Measurements from ENCODE around the gene NSUN3.
A peak's percentile ranks its signal among the peaks of the same experiment; 100 is the strongest.

The NSUN3 gene

GRCh38 chr3:94130690-94131089, 67.8 kb downstream of the NSUN3 start:
- no peak for DNase-seq (ENCODE audit: low read depth)

DNA sequence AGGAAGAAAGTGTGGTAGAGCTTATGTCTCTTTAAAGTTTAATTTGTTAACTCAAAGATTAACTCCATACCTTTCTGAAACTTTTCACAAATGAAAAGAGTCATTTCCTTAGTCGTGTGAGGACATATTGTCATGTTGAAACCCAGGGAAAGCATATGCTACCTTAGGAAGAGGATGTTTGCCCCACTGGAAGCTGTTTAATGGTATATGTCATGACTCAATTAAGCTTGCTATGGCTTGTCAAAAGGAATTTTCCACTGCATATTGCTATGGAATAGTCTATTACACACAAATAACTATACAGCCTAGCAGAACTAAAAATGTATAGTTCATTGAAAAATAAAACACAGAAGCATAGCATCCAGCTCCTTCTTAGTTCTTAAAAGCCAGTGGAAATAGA, 69.9 kb downstream of the NSUN3 start:
- DNase-seq (ENCODE audit: low read depth), result no peak

DNA sequence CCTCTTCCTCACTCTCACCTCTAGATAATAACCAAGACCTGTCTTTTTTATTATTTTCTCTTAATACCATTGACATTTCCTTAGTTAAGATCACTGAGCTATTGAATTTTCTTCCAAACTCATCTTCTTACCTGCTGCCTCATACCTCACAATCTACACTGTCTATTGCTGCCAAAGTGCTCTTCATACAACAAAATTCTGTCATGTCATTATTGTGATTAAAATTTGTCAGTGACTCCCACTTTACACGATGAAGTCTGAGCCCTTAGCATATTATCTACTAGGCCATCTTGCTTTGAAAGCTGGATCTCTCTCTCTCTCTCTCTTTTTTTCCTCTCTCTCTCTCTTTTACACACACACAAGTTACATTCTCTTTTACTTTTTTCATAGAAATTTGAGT, 73.3 kb downstream of the NSUN3 start:
- DNase-seq (ENCODE audit: low read depth), result no peak

- DNase-seq (ENCODE audit: low read depth), result no peak
These were observed 74.5 kb downstream of the NSUN3 start for GRCh38 chr3:94137377-94137776.

DNA sequence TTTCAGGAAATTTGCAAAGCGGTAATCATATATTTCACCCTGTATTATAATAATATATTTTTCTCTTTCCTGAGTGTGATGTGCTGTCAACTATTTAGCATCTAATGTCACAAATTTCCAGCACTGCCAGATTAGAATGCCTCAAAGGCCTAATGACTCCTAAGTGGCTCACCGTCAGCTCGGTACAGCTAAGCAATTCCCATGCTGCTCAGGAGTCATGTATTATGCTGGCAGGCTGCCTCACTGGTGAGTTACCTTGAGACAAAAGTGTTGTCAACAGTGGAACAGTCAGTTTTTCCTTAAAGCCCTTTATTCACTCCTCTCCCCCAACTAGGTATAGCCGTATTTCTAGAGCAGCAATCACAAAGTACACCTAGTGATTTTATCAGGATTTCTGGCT, 83.6 kb downstream of the NSUN3 start:
- DNase-seq (ENCODE audit: low read depth), result no peak

DNA sequence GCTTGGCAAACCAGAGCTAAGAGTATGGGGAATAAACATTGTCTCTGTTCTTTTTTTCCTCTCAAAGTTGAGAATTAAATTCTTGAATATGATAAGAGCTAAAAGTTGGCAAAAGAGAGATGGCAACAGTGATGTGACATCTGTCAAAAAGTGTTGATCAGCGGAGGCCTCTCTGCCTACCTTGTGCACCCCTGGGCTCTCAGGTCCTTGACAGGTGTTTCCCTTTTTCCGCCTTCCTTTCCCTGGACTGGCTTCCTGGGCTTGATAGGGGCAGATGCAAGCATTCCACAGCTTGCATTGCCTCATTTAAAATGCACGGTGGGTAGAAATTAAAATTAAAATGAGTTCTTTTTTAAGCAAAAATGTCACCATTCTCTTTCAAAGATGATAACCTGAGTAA, 84.2 kb downstream of the NSUN3 start:
- no peak for DNase-seq (ENCODE audit: low read depth)

- no peak for DNase-seq (ENCODE audit: low read depth)
These were observed 87.3 kb downstream of the NSUN3 start for GRCh38 chr3:94150113-94150512.

- DNase-seq (ENCODE audit: low read depth), result no peak
These were observed 93.8 kb downstream of the NSUN3 start for GRCh38 chr3:94156626-94157025.

GRCh38 chr3:94158512-94158911, 95.7 kb downstream of the NSUN3 start:
- DNase-seq (ENCODE audit: low read depth), result no peak

- peak; percentile 23 for DNase-seq (ENCODE audit: low read depth)
These were observed 96.4 kb downstream of the NSUN3 start for GRCh38 chr3:94159062-94159828.

DNA sequence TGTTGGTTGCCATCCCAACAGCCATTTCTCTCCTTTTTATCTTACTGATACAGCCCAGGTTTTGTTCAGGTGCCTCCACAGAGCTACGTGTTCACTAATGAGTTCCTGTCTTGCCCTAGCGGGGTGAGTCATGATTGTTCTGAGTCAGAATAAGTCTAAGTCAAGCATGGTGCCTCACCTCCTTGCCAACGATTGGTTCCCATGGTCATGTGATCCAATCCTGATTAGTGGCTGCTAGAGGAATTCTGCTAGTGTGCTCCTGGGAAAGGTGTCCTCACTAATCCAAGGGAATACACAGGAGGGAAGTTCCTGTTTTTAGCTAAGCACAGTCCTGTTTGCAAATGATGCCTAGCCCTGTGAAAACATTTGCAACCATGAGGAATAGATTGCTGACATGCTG, 99.8 kb downstream of the NSUN3 start:
- no peak for DNase-seq (ENCODE audit: low read depth)

DNA sequence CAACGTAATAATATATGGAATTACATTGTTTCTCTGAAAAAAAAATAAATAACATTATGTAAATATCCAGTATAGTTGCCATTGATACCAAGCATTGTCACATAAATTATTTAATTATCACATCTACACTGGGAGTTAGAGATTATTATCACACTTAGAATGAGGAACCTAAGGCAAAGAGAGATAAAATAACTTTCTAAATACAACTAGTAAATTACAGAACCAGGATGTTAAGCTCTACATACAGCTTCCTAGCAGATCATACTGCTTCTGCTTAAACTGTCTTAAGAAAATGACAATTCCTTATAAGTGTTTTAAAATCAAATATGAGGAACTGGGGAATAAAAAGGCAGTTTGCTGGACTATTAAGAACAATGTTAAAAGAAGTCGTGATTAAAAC, 104.5 kb downstream of the NSUN3 start:
- no peak for DNase-seq (ENCODE audit: low read depth)

DNA sequence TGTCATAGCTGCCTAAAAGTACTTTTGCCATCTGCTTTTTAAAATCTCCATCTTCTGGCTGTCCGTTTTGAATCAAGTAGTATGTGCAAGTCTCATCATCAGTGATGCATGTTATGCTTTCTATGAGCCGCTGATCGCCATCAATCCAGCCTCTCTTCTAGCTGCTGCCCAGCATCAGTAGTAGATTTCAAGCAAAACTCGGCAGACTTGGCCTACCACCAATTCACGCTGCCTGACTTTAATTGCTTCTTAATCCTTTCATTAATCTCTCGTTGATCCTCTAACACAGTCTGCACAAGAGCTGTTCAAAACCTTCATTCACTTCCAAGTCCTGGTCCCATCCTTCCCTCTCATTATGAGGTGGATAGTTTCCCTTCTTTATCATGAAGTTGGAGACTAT, 104.9 kb downstream of the NSUN3 start:
- no peak for DNase-seq (ENCODE audit: low read depth)

GRCh38 chr3:94171954-94172353, 109.1 kb downstream of the NSUN3 start:
- no peak for DNase-seq (ENCODE audit: low read depth)

DNA sequence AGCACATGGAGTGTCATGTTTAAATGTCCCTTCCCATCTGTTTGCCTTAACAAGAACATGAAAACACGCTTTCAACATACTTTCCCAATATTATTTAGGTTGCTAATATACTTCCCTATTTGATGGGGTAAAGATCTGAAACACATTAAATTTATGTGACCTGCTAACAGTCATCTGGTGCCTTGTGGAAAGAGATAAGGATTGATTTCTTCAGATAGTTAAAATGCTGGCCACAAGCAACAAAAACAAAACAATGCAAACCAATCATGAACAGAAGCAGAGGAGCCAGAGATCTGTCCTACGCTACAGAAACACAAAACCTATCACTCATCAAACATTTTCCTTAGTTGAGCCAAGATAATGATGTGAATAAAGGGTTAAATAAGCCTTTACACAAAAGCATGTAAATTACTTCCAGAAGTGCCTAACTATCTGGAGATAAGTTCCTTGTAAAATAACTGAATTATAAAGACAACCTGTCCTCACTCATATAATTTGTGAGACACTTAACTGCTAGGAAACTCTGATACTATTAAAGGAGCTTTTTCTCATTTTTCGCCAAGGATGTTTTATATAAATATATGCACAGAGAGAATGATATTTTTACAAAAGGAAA, 109.9 kb downstream of the NSUN3 start:
- no peak for DNase-seq (ENCODE audit: low read depth)

DNA sequence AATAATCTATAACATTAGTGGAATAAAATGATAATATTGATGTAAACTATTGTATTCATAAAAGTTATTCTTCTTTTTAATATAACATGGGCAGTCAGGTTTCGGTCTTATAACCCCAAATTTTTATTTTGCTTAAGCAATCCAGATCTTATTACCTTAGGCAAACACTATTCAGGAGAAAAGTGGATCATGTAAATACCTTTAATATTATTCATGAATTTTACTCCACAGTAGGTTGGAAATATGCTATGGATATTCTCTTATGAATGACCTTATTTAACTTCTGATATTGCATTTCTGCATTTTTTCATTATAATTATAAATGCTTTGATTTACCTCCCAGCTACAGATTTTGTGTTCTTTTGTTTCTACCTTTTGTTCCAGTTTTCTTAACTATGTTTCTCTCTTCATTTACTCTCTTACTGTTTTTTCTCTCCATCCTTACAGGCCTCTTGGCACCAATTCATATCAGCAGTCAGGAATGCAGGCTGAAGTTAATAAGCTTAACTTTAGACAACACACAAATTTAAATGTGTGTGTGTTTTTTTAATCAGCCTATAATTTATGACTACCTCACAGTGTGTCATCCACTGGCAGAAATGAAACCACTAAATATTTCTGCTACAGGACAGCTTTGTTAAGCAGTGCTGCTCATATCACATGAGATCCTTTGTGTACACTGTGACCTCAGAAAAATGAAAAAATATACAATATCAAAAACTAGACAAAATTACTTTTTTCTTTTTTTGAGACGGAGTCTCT, 111.0 kb downstream of the NSUN3 start:
- DNase-seq (ENCODE audit: low read depth), result no peak

GRCh38 chr3:94175677-94176076, 112.8 kb downstream of the NSUN3 start:
- no peak for DNase-seq (ENCODE audit: low read depth)

DNA sequence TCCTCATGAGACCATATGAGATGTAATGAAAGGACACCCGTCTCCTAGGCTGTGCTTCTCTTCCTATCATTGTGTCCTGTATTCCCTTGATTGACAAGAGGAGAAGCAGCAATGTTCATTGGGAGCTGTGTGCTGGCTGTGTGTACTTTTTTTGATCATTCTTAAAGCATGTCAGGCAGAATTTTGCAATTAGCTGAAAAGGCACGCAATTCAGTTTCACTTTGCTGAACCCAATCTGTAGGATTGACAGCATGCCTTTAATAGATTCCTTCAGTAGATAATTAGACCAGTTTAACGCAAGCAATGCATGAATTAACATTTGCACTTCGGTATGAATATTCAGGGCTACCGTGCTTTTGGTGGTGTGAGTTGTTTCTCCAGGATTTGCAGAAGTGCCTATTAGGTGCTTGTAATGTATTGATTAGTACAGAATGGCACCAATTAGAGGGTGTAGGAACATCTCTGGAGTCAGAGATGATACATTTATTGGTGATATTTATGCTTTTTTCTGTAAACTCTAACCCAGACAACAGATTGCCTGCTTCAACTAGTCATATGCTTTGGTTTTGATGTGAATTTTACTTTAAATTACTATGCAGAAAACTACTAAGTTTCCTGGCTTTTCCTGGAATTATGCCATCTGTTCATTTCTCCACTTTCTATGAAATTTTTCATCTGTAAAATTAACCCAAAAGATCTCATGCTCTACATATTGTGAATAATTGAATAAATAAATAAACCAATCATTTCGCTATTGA, 114.3 kb downstream of the NSUN3 start:
- DNase-seq (ENCODE audit: low read depth), result no peak
